ENCODE data around the gene ANK2.

- TF ChIP-seq, protein P1, sequence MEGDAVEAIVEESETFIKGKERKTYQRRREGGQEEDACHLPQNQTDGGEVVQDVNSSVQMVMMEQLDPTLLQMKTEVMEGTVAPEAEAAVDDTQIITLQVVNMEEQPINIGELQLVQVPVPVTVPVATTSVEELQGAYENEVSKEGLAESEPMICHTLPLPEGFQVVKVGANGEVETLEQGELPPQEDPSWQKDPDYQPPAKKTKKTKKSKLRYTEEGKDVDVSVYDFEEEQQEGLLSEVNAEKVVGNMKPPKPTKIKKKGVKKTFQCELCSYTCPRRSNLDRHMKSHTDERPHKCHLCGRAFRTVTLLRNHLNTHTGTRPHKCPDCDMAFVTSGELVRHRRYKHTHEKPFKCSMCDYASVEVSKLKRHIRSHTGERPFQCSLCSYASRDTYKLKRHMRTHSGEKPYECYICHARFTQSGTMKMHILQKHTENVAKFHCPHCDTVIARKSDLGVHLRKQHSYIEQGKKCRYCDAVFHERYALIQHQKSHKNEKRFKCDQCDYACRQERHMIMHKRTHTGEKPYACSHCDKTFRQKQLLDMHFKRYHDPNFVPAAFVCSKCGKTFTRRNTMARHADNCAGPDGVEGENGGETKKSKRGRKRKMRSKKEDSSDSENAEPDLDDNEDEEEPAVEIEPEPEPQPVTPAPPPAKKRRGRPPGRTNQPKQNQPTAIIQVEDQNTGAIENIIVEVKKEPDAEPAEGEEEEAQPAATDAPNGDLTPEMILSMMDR (IDR thresholded peaks at IDR 0.05): no peak
- no peak for TF ChIP-seq POLR2A (IDR thresholded peaks at IDR 0.05)
These were observed 172.5 kb downstream of the ANK2 start for GRCh38 chr4:113221990-113222389.

Data from thyroid gland (tissue), 4 donors.